H1 (cell line): Measurements from ENCODE around the gene ASH1L. TPM values are rescaled to one million over a fixed set of nuclear protein-coding genes. Genes with fewer than 3 reads are reported as not detected.

Source experiments
- CTCF ChIA-PET: fragments of 300-600 bp; sonication (Branson Sonifier 250); formaldehyde crosslinking; loops from one replicate; lab custom pipeline; 2021; ENCODE audit not compliant: partially characterized antibody; lab: Charles Lee
- POLR2A ChIA-PET: fragments of 300-600 bp; sonication (Branson Sonifier 250); formaldehyde crosslinking; loops from one replicate; lab custom pipeline; 2021; ENCODE audit warnings: inconsistent platforms; ENCODE audit not compliant: partially characterized antibody; lab: Charles Lee
- DNase-seq, 2 experiments: peaks; one replicate each; pipeline versions ENCODE4 v3.0.0 to v3.0.0-alpha.2; 2010 to 2022; ENCODE audit warnings: low spot score in 2 of 2, low read depth in 1 of 2, mixed read lengths in 1 of 2
- FAIRE-seq: peaks from 2 replicates; lab custom pipeline; 2011; peaks lifted over from hg19 to GRCh38; lab: Jason Lieb, UNC
- H2AFZ ChIP-seq: 2 replicates; pipeline ENCODE4 v1.8.1; 2012; ENCODE audit warnings: low read length, inconsistent platforms
- H2AK5ac ChIP-seq: 2 replicates; pipeline ENCODE4 v1.6.1; 2013; ENCODE audit warnings: low read depth, low read length
- H2BK120ac ChIP-seq: replicated peaks from 2 replicates; pipeline ENCODE3; 2013; ENCODE audit warnings: low read depth, low read length, inconsistent platforms
- H2BK12ac ChIP-seq: 2 replicates; pipeline ENCODE4 v1.6.1; 2013; ENCODE audit warnings: low read depth, low read length
- H2BK15ac ChIP-seq: 2 replicates; pipeline ENCODE4 v1.6.1; 2013; ENCODE audit warnings: low read length
- H2BK20ac ChIP-seq: 2 replicates; pipeline ENCODE4 v1.6.1; 2013; ENCODE audit warnings: low read length
- H2BK5ac ChIP-seq: 2 replicates; pipeline ENCODE4 v1.6.1; 2013; ENCODE audit warnings: low read depth, low read length
- H3K14ac ChIP-seq: 2 replicates; pipeline ENCODE4 v1.6.1; 2013; ENCODE audit warnings: inconsistent platforms; ENCODE audit not compliant: insufficient read length
- H3K18ac ChIP-seq: 2 replicates; pipeline ENCODE4 v1.6.1; 2013; ENCODE audit warnings: low read length; ENCODE audit errors: extremely low read depth
- H3K23ac ChIP-seq: 2 replicates; pipeline ENCODE4 v1.6.1; 2013; ENCODE audit warnings: inconsistent platforms; ENCODE audit not compliant: insufficient read length
- H3K23me2 ChIP-seq: 2 replicates; pipeline ENCODE4 v1.6.1; 2013; ENCODE audit warnings: low read depth, low read length
- H3K27ac ChIP-seq: 2 replicates; pipeline ENCODE4 v1.6.1; 2011; ENCODE audit warnings: low read depth, low read length, inconsistent platforms
- H3K27me3 ChIP-seq, 4 experiments: replicated peaks in 1 of 4; 1 replicate in 1 of 4; 2 replicates in 3 of 4; pipeline versions ENCODE4 v1.6.1 to v1.8.1; 2011 to 2013; ENCODE audit warnings: low read length in 3 of 4, mild to moderate bottlenecking in 3 of 4, inconsistent platforms in 2 of 4, mixed read lengths in 2 of 4, moderate library complexity in 1 of 4; ENCODE audit not compliant: control insufficient read depth in 3 of 4, insufficient read depth in 3 of 4; ENCODE audit errors: extremely low read depth in 1 of 4
- H3K36me3 ChIP-seq, 4 experiments: 2 replicates each; pipeline versions ENCODE4 v1.6.1 to v1.8.1; 2011 to 2013; ENCODE audit warnings: mild to moderate bottlenecking in 4 of 4, low read length in 3 of 4, moderate library complexity in 2 of 4, control low read depth in 1 of 4, inconsistent platforms in 1 of 4; ENCODE audit not compliant: insufficient read depth in 4 of 4, control insufficient read depth in 2 of 4
- H3K4ac ChIP-seq: replicated peaks from 2 replicates; pipeline ENCODE3; 2013; ENCODE audit warnings: low read length, low read depth, mixed read lengths, inconsistent platforms; ENCODE audit not compliant: insufficient read length
- H3K4me1 ChIP-seq, 4 experiments: replicated peaks in 1 of 4; 1 replicate in 1 of 4; 2 replicates in 3 of 4; pipeline versions ENCODE4 v1.6.1 to v1.8.1; 2011 to 2013; ENCODE audit warnings: low read length in 3 of 4, inconsistent platforms in 2 of 4, mixed read lengths in 1 of 4; ENCODE audit not compliant: insufficient read depth in 4 of 4, control insufficient read depth in 3 of 4
- H3K4me2 ChIP-seq, 2 experiments: 2 replicates each; pipeline versions ENCODE4 v1.6.1 to v1.8.1; 2011 to 2013; ENCODE audit warnings: low read depth in 2 of 2, low read length in 2 of 2, control low read depth in 1 of 2, inconsistent platforms in 1 of 2, mild to moderate bottlenecking in 1 of 2; ENCODE audit not compliant: insufficient read depth in 1 of 2
- H3K4me3 ChIP-seq, 4 experiments: fragments of 200-600, 300-600 bp in 1 of 4; sonication (generic), shearing (Covaris generic), sonication (Bioruptor Twin) in 1 of 4; 2 replicates each; pipeline versions ENCODE4 v1.5.1 to v1.8.1; 2011 to 2016; ENCODE audit warnings: low read length in 4 of 4, low read depth in 3 of 4, control low read depth in 2 of 4, inconsistent platforms in 2 of 4, mild to moderate bottlenecking in 2 of 4, mixed read lengths in 1 of 4, moderate library complexity in 1 of 4; ENCODE audit not compliant: insufficient read depth in 2 of 4; ENCODE audit errors: extremely low read depth in 1 of 4
- H3K56ac ChIP-seq: replicated peaks from 2 replicates; pipeline ENCODE3; 2013; ENCODE audit warnings: low read depth, mild to moderate bottlenecking, mixed read lengths, low read length, inconsistent platforms; ENCODE audit not compliant: insufficient read length
- H3K79me1 ChIP-seq: 2 replicates; pipeline ENCODE4 v1.6.1; 2013; ENCODE audit warnings: low read depth, low read length, control low read depth
- H3K79me2 ChIP-seq, 2 experiments: 2 replicates each; pipeline versions ENCODE4 v1.6.1 to v1.8.1; 2012 to 2013; ENCODE audit warnings: low read length in 2 of 2, mild to moderate bottlenecking in 2 of 2, inconsistent platforms in 1 of 2; ENCODE audit not compliant: insufficient read depth in 2 of 2, control insufficient read depth in 1 of 2
- H3K9ac ChIP-seq, 4 experiments: replicated peaks in 1 of 4; 1 replicate in 1 of 4; 2 replicates in 3 of 4; pipeline versions ENCODE4 v1.6.1 to v1.8.1; 2011 to 2013; ENCODE audit warnings: low read depth in 3 of 4, low read length in 3 of 4, control low read depth in 2 of 4, mild to moderate bottlenecking in 2 of 4, moderate library complexity in 2 of 4, inconsistent platforms in 1 of 4; ENCODE audit errors: extremely low read depth in 1 of 4
- H3K9me3 ChIP-seq, 2 experiments: 2 replicates each; pipeline versions ENCODE4 v1.6.1 to v1.8.1; 2012 to 2013; ENCODE audit warnings: mild to moderate bottlenecking in 2 of 2, moderate library complexity in 2 of 2, control low read depth in 1 of 2, inconsistent platforms in 1 of 2, low read depth in 1 of 2, low read length in 1 of 2, mixed read lengths in 1 of 2; ENCODE audit not compliant: insufficient read depth in 2 of 2
- H4K20me1 ChIP-seq, 2 experiments: replicated peaks in 1 of 2; 2 replicates each; pipeline versions ENCODE3 to v1.8.1; 2011 to 2013; ENCODE audit warnings: inconsistent platforms in 2 of 2, low read length in 2 of 2, mild to moderate bottlenecking in 1 of 2; ENCODE audit not compliant: insufficient read depth in 2 of 2, control insufficient read depth in 1 of 2
- H4K5ac ChIP-seq: 2 replicates; pipeline ENCODE4 v1.6.1; 2013; ENCODE audit warnings: low read length, low read depth, mixed read lengths, inconsistent platforms; ENCODE audit not compliant: insufficient read length
- H4K8ac ChIP-seq: 2 replicates; pipeline ENCODE4 v1.8.0; 2013; ENCODE audit warnings: mild to moderate bottlenecking, moderate library complexity, low read length, inconsistent platforms; ENCODE audit not compliant: insufficient read depth; ENCODE audit errors: extremely low read depth
- H4K91ac ChIP-seq: replicated peaks from 2 replicates; pipeline ENCODE3; 2013; ENCODE audit warnings: low read length, mixed read lengths, inconsistent platforms; ENCODE audit not compliant: insufficient read length
- BCL11A ChIP-seq, 2 experiments: IDR thresholded peaks; one replicate each; pipeline ENCODE4 v1.6.1; 2011; ENCODE audit warnings: low read depth in 2 of 2, low read length in 2 of 2, mild to moderate bottlenecking in 2 of 2
- EGR1 ChIP-seq: IDR thresholded peaks from 2 replicates; pipeline ENCODE4 v1.6.1; 2011; ENCODE audit warnings: low read depth, low read length, borderline replicate concordance
- NRF1 ChIP-seq: IDR thresholded peaks from 2 replicates; pipeline ENCODE4 v1.6.1; 2011; ENCODE audit warnings: mild to moderate bottlenecking, low read depth, low read length, improper control_type of control experiment
- RNF2 ChIP-seq: fragments of 200-900, 300-1000 bp; sonication (generic); IDR thresholded peaks from 2 replicates; pipeline ENCODE4 v1.7.1; 2016; ENCODE audit warnings: borderline replicate concordance, low read depth, mild to moderate bottlenecking, antibody characterized with exemption, low read length; ENCODE audit not compliant: poor library complexity, severe bottlenecking; ENCODE audit errors: missing control alignments
- SP2 ChIP-seq: IDR thresholded peaks from 2 replicates; pipeline ENCODE4 v1.6.1; 2012; ENCODE audit warnings: mild to moderate bottlenecking, low read length, inconsistent platforms
- WGBS, 2 experiments: shearing (Covaris generic) in 1 of 2; methylation state at CpG; one replicate each; pipeline versions ENCODE4 v1.1.6 to v1.1.7; 2013 to 2015; ENCODE audit warnings: low lambda C conversion rate in 2 of 2, mixed read lengths in 2 of 2, inconsistent platforms in 1 of 2, low coverage in 1 of 2, missing lambda C conversion rate in 1 of 2; ENCODE audit not compliant: insufficient replicate concordance in 2 of 2, insufficient coverage in 1 of 2, insufficient read length in 1 of 2; ENCODE audit errors: extremely low coverage in 1 of 2, missing lambda C conversion rate in 1 of 2; 5-methylcytosine and 5-hydroxymethylcytosine counted together
- polyA plus RNA-seq, 7 experiments: library from polyadenylated mRNA; depleted of rRNA in 3 of 7; stranded (reverse) in 5 of 7; unstranded in 2 of 7; fragments of >200 nt in 5 of 7; fragments of 200-250 nt in 2 of 7; gene quantifications; 1 replicate in 5 of 7; 2 replicates in 1 of 7; 4 replicates in 1 of 7; pipeline versions ENCODE4 v1.2.1 to v1.2.3, GENCODE V29; 2011 to 2013; ENCODE audit warnings: missing spikeins in 2 of 7, mixed read lengths in 2 of 7
- total RNA-seq: library from RNA; stranded (reverse); fragmentation: NEBNext Ultra II Directional; extraction: Animal tissue kit (Norgen Biotek cat#: 25700); gene quantifications from 2 replicates; pipeline ENCODE4 v1.2.1, GENCODE V29; 2021

ASH1L gene
- total and polyA plus RNA-seq, 2 of the 8 experiments (the other 6 are each of a cell fraction or from before 2014, with no cell fraction given), result 7.5 to 27.6 TPM

DNA sequence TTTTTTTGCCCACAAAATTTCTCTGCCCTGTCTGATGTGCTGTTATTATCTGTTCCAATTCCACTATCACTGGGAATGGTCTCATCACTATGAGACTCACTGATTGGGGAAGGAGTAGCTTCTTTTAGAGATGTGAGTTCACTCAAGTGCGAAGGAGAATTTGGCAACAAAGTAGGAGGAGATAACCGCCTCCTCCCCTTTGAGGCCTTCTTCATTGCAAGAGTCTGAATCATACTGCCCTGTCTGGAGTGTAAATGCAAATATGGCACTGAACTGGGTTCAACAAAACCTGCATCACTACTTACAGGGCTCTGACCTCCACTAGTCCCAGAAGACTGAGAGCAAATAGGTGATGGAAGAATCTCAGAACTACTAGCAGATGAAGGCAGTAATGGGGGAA is 83.4 kb downstream of the ASH1L start:
- no peak overlapping the region for H4K91ac ChIP-seq
- no peak overlapping the region for H2BK12ac ChIP-seq
- no peak for DNase-seq
- no peak overlapping the region for H2BK120ac ChIP-seq
- H3K4ac ChIP-seq, result no peak overlapping the region
- WGBS, 2 experiments, result 93% methylated on average over 2 of the region's 2 CpGs; no CpG with 5 or more reads in 1 of the 2 experiments
- H3K4me1 ChIP-seq, result peaks cover 0 to 11% (median 2%) of the 10 kb centered on the region in 4 experiments; a peak in 2 of 7 replicates
- no peaks in the 10 kb centered on the region for H4K20me1 ChIP-seq
- H2AFZ ChIP-seq, result no peak overlapping the region
- H3K23ac ChIP-seq, result no peak overlapping the region
- no peak overlapping the region for H2BK5ac ChIP-seq
- 0 out of 2 replicates have a peak, but pooled peaks cover 1% of the 10 kb centered on the region for H3K23me2 ChIP-seq
- no peak overlapping the region for H3K9ac ChIP-seq
- no peaks in the 10 kb centered on the region for H3K79me1 ChIP-seq
- 0 out of 4 replicates have a peak, but pooled peaks cover 0 to 3% of the 10 kb centered on the region in 2 experiments for H3K79me2 ChIP-seq
- no peak overlapping the region for H3K4me2 ChIP-seq
- H3K27ac ChIP-seq, result no peak overlapping the region
- POLR2A ChIA-PET, result interaction anchor here (1.2 kb wide), 1 partner anchor 84 kb away, joined by 3 read pairs; no protein-coding TSS in a partner anchor
- 0 out of 4 replicates have a peak, but pooled peaks cover 0 to 2% of the 10 kb centered on the region in 2 experiments for H3K9me3 ChIP-seq
- no peak overlapping the region for H3K18ac ChIP-seq
- no peak overlapping the region for H2BK20ac ChIP-seq
- H4K8ac ChIP-seq, result no peak overlapping the region; the same call in 1 of the 2 replicates
- no peak for FAIRE-seq
- H3K36me3 ChIP-seq, result peaks cover 2 to 21% (median 10%) of the 10 kb centered on the region in 4 experiments; a peak in 6 of 8 replicates
- H3K14ac ChIP-seq, result no peak overlapping the region
- no peaks in the 10 kb centered on the region for H3K27me3 ChIP-seq
- no peak overlapping the region for H2AK5ac ChIP-seq
- H3K4me3 ChIP-seq, result no peak overlapping the region
- CTCF ChIA-PET, result no interaction called here
- H2BK15ac ChIP-seq, result no peak overlapping the region
- H4K5ac ChIP-seq, result no peak overlapping the region
- H3K56ac ChIP-seq, result no peak overlapping the region
- TF ChIP-seq SP2, result no peak
- no peak for TF ChIP-seq EGR1
- TF ChIP-seq RNF2, result no peak
- no peak for TF ChIP-seq BCL11A (IDR thresholded peaks at IDR 0.05; ENCODE audit: low read depth in 2 of 2, low read length in 2 of 2)
- no peak for TF ChIP-seq NRF1
